ENCODE data around the gene KIFAP3. TPM values are rescaled to one million over a fixed set of nuclear protein-coding genes. Genes with fewer than 3 reads are reported as not detected.
"Not testable (repeated sequence)": the region's sequence is repeated elsewhere in the genome, so short reads cannot be mapped to it uniquely, and the experiment has no call there.

KIFAP3 gene
- total RNA-seq, 4 donors from 2014 or later, result 18.5 to 34.0 (median 21.9) TPM

DNA sequence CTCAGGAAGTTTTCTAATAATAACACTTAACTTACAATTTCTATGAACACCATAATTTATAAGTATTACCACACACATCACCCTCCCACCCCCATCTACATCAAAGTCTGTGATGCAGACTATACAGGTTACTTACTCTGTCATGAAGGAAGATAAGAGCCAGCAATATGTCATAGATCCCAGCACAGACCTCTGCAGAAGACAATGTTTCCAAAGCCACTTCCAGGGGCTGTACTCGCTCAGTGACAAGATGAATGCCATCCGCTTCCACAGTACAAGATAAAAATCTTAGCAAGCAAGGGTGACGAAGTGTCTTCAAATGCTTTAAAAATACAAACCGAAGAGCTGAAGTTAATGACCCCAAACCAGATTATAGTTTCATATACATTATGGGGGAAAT, 196.0 kb downstream of the KIFAP3 start:
- Histone ChIP-seq H3K27me3 (no peaks in the 10 kb centered on the region), H3K4me3 (no peak overlapping the region), H3K36me3 (peaks cover 61% of the 10 kb centered on the region), H3K27ac (no peak overlapping the region), H3K4me1 (peaks cover 3% of the 10 kb centered on the region), H3K9me3 (no peaks in the 10 kb centered on the region)
- DNase-seq (ENCODE audit: low spot score in 2 of 2), result no peak
- no peak for TF ChIP-seq POLR2AphosphoS5 (IDR thresholded peaks at IDR 0.05)
- TF ChIP-seq EP300 (IDR thresholded peaks at IDR 0.05), result no peak
- no peak for TF ChIP-seq CTCF (IDR thresholded peaks at IDR 0.05)
- TF ChIP-seq POLR2A (IDR thresholded peaks at IDR 0.05), result no peak
- WGBS, result 89% methylated on average over 4 of the region's 4 CpGs

GRCh38 chr1:169877800-169878491, 196.5 kb downstream of the KIFAP3 start:
- no peaks in the 10 kb centered on the region for H3K9me3 ChIP-seq
- WGBS, result 93% methylated on average over 2 of the region's 2 CpGs
- H3K4me3 ChIP-seq, result no peak overlapping the region
- H3K27me3 ChIP-seq, result no peaks in the 10 kb centered on the region
- peaks cover 62% of the 10 kb centered on the region for H3K36me3 ChIP-seq
- no peak overlapping the region for H3K27ac ChIP-seq
- TF ChIP-seq CTCF (IDR thresholded peaks at IDR 0.05) (no peak), POLR2A (IDR thresholded peaks at IDR 0.05) (no peak), EP300 (IDR thresholded peaks at IDR 0.05) (no peak), POLR2AphosphoS5 (IDR thresholded peaks at IDR 0.05) (no peak)
- no peaks in the 10 kb centered on the region for H3K4me1 ChIP-seq
- DNase-seq (ENCODE audit: low spot score in 2 of 2), result no peak

DNA sequence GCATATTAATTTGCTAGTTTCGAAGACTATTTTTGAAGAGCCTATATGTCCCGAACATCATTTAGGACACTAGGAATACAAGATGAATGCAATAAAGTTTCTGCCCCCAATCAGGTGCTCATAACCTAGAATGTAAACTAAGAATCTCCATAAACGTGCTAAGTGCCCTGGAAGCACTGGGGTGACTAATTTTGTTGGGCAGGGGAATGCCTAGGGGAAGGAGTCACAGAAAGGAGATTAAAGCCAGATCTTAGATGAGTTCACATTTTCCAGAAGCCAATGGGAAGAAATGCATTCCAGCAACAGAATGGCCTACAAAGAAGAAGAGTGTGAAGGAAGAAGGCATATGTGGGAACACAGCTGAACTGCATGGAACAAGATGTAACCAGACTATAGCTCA, 200.3 kb downstream of the KIFAP3 start:
- no peaks in the 10 kb centered on the region for H3K4me1 ChIP-seq
- H3K4me3 ChIP-seq, result no peak overlapping the region
- H3K27me3 ChIP-seq, result no peaks in the 10 kb centered on the region
- peaks cover 76% of the 10 kb centered on the region for H3K36me3 ChIP-seq
- TF ChIP-seq POLR2AphosphoS5 (IDR thresholded peaks at IDR 0.05) (no peak), CTCF (IDR thresholded peaks at IDR 0.05) (no peak), POLR2A (IDR thresholded peaks at IDR 0.05) (no peak), EP300 (IDR thresholded peaks at IDR 0.05) (no peak)
- WGBS, result 75% methylated on average over 3 of the region's 3 CpGs
- H3K27ac ChIP-seq, result no peak overlapping the region
- no peaks in the 10 kb centered on the region for H3K9me3 ChIP-seq
- no peak for DNase-seq (ENCODE audit: low spot score in 2 of 2)

DNA sequence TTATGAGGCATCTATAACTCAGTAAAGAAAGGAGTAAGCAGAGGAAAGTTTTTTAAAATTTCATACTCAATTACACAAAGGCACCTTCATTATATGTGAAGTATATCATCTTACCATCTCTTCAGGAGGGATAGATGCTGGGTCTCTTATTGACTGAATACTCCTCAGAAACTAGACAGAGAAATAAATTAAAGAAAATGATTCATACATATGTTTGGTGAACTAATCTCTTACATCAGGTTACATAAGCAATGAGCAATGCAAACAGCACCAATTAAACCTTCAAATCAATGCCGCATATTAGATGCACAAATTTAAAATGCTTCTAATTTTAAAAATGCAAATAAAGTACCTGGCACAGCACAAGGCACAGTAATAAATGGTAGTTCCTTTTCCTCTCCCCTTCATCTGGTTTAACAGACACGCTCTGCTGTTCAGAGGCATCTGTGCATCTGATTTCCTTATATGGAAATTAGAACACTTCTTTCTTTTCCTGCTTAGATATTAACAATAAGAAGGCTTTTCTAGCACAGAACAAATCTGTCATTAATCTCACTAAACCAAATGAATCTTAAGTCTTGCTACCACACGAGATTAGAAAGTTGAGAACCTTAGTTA, 200.8 kb downstream of the KIFAP3 start:
- Histone ChIP-seq H3K4me1 (no peaks in the 10 kb centered on the region), H3K27ac (no peak overlapping the region), H3K4me3 (no peak overlapping the region), H3K36me3 (peaks cover 80% of the 10 kb centered on the region), H3K9me3 (no peaks in the 10 kb centered on the region), H3K27me3 (no peaks in the 10 kb centered on the region)
- WGBS, result 75% methylated on average over 3 of the region's 3 CpGs
- TF ChIP-seq POLR2A (IDR thresholded peaks at IDR 0.05), result no peak
- no peak for TF ChIP-seq CTCF (IDR thresholded peaks at IDR 0.05)
- TF ChIP-seq EP300 (IDR thresholded peaks at IDR 0.05), result no peak
- TF ChIP-seq POLR2AphosphoS5 (IDR thresholded peaks at IDR 0.05), result no peak
- DNase-seq (ENCODE audit: low spot score in 2 of 2), result no peak

DNA sequence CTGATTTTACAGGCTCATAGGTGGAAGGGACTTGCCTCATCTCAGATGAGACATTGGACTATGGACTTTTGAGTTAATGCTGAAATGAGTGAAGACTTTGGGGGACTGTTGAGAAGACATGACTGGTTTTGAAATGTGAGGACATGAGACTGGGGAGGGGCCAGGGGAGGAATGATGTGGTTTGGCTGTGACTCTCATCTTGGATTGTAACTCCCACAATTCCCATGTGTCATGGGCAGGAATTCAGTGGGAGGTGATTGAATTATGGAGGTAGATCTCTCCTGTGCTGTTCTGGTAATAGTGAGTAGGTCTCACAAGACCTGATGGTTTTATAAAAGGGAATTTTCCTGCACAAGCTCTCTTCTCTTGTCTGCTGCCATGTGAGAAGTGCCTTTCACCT, 201.6 kb downstream of the KIFAP3 start:
- TF ChIP-seq POLR2AphosphoS5 (IDR thresholded peaks at IDR 0.05), result no peak
- no peak for TF ChIP-seq POLR2A (IDR thresholded peaks at IDR 0.05)
- TF ChIP-seq CTCF (IDR thresholded peaks at IDR 0.05), result no peak
- no peak for TF ChIP-seq EP300 (IDR thresholded peaks at IDR 0.05)
- Histone ChIP-seq H3K27me3 (no peaks in the 10 kb centered on the region), H3K9me3 (no peaks in the 10 kb centered on the region), H3K36me3 (peaks cover 83% of the 10 kb centered on the region), H3K27ac (no peak overlapping the region), H3K4me1 (no peaks in the 10 kb centered on the region), H3K4me3 (no peak overlapping the region)
- no peak for DNase-seq (ENCODE audit: low spot score in 2 of 2)

GRCh38 chr1:169871988-169872387, 202.5 kb downstream of the KIFAP3 start:
- not testable (repeated sequence) for H3K4me1 ChIP-seq; DNase-seq (ENCODE audit: low spot score in 2 of 2); H3K4me3 ChIP-seq; H3K9me3 ChIP-seq; H3K27me3 ChIP-seq; H3K27ac ChIP-seq
- 100% methylated on average over 3 of the region's 3 CpGs for WGBS
- H3K36me3 ChIP-seq, result peaks cover 84% of the 10 kb centered on the region

All from suprapubic skin (tissue), 4 donors.